Fibroblast of skin of right quadriceps (primary cell): ENCODE measurements around the gene TSPAN11.

Experiments
- DNase-seq: peaks from one replicate; pipeline ENCODE4 v3.0.0-alpha.2; 2013

The TSPAN11 gene

DNA sequence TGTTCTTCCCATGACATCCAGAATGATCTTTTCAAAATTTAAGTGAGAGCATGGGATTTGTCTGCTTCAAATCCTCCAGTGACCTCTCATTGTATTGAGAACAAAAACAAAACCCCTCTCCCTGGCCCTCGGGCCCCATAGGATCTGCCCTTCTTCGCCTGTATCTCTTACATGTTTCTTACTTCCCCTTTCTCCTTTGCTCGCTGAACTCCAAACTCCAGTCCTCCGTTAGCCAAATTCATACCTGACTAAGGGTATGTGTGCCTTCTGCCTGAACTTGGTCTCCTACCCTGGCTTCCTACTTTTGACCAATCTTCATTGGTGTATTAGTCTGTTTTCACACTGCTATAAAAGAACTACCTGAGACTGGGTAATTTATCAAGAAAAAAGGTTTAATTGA is 13.2 kb upstream of the TSPAN11 start:
- DNase-seq: no peak

GRCh38 chr12:30914986-30915591 is 11.5 kb upstream of the TSPAN11 start:
- DNase-seq: no peak

DNA sequence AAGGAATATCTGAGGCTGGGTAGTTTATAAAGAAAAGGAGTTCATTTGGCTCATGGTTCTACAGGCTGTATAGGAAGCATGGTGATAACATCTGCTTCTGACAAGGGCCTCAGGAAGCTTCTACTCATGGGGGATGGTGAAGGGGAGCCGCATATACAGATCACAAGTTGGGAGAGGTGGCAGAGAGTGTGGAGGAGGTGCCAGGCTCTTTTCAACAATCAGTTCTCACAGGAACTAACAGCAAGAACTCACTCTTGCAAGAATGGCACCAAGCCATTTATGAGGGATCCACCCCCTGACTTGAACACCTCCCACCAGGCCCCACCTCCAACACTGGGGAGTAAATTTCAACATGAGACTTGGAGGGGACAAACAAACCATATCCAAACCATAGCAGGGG is 3.5 kb upstream of the TSPAN11 start:
- DNase-seq: no peak

DNA sequence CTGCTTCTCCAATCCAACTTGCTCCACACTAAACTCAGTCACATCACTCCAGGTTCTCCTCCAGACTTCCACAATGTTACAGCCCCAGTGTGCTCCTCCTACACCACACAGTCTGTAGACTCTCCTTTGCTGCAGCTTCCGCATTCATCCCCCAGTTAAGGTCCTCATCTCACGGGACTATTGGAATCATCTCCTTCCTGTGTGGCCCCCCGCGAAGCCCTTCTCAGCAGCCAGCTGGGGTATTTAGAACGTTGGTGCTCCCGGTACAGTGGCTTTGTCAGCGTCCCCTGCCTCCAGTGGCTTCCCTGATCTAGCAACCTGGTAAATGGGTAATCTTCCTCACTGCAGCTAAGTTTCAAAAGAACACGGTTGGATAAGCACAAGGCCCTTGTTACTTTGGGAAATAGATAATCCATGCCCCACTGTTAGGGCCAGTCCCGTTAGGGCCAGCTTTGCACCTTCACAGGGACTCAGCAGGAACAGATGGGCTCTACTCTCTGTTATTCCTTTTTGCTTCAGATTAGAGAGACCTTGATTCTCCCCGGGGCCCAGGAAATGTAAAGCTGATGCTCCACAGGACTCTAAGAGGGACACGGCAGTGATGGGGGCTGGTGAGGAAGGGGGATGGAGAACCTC is 823 bp upstream of the TSPAN11 start:
- DNase-seq: no peak

GRCh38 chr12:30927222-30927611 is 669 bp downstream of the TSPAN11 start:
- DNase-seq: no peak

DNA sequence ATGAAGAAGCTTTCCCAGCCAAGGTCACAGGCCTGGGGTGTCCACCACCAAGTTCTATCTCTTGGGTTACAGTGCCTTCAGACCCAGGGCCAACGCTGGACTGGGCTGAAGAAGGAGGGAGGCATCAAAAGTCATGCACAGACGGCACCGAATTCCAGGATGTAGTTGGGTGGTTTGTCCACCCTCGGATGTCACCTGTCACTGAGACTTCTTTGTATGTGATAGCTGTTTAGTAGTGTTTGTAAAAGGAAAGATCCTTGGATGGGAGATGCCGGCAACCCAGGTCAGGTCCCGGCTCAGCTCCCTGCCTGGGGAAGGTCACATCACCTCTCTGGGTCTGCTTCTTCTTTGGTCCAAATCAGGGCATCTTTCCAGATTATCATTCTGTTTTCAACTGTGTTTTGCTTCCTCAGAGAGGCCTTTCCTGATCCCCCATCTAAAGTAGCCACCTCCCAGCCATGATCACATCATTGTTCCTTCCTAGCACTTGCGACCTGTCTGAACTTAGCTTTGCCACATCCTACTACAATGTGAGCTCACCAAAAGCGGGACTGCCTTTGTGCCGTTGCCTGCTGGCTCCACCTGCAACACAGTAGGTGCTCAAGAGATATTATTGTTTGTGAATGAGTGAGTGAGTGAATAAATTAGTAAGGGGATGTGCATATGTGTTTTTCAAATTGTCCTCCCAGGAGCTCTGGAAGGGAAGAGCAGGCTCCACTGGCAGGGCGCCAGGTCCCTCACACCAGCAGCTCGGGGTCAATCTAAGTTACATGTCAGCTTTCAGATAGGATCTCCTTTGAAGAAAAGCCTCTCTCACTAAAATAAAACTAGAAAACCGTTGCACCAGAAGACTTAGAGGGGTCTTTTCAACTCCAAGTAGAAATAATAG is 2.1 kb downstream of the TSPAN11 start:
- no peak for DNase-seq

GRCh38 chr12:30930238-30930637 is 3.7 kb downstream of the TSPAN11 start:
- DNase-seq: no peak

DNA sequence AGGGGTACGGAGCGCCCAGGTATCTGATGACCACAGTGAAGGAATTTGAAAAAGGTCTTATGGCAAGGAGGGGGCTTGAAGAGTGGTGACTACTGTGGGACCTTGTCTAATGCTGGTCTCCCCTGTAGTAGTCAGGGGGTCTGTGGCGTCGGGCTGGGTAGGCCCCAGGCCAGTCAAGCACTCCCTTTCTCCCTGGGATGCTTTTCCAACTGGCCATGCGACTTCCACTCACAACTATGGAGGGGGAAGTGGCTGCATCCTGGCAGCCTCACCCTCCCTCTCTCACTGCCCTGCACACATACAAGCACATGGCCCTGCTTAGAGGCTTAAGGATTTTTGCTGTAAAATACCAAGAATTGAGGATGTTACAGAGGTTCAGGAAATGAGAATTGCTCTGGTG is 4.1 kb downstream of the TSPAN11 start:
- no peak for DNase-seq

DNA sequence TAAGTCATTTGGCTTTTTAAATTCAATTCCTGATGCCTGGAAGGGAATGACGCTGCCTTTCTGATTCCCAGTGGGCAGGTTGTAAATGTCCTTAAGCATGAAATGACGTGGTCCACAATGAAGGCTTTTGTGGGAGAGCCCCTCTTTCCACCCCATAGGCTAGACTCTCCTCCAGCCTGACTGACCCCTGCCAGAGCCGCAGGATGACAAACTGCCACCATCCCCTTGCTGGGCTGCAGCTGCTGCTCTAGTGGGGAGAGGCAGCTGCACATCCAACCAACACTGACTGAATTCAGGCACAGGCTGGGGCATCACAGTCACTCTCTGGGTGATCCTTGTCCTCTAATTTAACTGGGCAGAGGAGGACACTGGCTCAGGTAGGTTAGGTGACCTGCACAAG is 6.3 kb downstream of the TSPAN11 start:
- DNase-seq: no peak

GRCh38 chr12:30934811-30935210 is 8.3 kb downstream of the TSPAN11 start:
- no peak for DNase-seq

DNA sequence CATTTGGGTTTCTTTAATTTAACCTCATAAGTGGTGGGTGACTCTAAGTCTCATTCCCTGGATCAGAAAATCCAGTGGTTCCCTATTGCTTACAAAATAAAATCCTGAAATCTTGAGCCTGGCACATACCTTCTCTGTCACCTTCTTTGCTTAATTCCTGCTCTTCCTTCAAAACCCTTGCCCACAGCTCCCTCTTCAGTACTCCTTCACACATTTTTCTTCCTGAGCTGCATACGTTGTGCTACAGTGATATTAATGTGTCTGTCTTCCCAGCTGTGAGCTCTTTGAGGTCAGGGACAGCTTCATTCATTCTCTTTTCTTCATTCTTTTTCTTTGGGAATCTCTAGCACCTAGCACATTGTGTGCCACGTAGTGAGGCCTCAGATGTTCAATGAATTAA is 9.5 kb downstream of the TSPAN11 start:
- no peak for DNase-seq

GRCh38 chr12:30939234-30939633 is 12.7 kb downstream of the TSPAN11 start:
- DNase-seq: no peak

DNA sequence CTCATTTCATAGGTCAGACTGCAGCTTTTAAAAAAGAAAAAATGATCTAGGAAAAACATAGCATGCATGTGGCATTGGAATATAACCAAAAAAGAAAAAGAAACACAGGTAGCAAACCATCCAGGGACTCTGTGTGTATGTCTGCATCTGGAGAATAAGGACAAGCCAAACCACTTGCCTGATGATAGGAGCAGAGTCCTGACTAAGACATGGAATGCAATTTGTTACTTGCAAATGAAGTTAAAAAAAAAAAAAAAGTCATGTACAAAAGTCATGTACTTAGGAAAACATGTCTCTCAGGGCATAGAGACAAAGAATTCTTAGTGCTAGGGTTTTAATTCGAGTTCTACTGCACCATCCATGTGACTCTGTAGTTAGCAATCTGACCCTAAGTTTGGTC is 15.9 kb downstream of the TSPAN11 start:
- DNase-seq: no peak

- DNase-seq: no peak
These were observed 16.4 kb downstream of the TSPAN11 start for GRCh38 chr12:30942936-30943335.

- DNase-seq: no peak
These were observed 19.1 kb downstream of the TSPAN11 start for GRCh38 chr12:30945443-30946164.

DNA sequence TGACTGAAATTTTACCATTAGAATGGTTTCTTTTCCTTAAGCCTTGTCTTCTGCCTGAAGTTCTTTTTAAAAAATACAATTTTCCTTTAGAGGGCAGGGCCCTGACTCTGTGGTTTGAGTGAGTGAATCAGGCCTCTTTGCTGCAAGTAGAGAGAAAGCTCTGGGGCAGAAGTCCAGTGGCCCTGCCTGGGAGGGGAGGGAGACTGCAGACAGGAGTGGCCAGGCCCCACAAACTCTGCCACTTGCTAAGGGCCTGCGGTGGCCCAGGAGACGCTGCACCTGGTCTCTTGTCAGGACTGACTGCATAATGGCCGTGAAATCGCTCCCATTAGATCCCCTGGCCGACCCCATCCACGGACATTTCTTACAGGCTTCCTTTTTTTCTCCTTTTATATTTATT is 25.5 kb downstream of the TSPAN11 start:
- DNase-seq: no peak

GRCh38 chr12:30953257-30953656 is 26.7 kb downstream of the TSPAN11 start:
- no peak for DNase-seq

DNA sequence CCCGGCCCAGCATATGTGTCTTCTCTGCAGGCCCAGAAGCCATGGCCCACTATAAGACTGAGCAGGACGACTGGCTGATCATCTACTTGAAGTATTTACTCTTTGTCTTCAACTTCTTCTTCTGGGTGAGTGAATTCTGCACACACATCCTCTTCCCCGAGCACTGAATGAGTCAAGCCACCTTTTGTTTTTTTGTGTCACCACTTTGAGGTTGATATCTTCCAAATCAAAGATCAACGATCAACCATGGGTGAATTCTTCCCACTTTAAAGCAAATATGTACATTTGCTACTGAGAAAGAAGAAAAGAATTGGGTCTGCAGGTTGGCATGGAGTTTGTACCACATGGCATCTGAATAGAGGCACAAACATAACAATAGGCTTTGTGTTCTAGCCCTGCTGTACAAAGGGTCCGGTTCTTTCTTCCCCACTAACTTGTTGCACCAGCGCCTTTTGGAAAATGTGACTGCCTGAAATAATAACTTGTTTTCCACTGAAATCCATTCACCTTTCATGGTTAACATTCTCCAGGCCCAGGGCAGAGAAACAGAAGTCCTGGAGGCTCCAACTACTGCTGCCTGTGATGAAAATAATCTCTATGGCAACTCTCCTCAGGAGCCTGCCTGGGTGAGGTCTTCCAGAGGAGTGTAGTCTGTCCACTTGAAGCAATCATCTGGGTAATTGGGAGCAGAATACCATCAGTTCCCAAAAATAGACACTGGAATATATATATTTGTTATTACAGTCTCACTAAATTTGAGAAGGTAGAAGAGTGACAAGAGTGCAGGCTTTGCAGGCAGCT is 27.6 kb downstream of the TSPAN11 start:
- DNase-seq: no peak

GRCh38 chr12:30955214-30955613 is 28.7 kb downstream of the TSPAN11 start:
- no peak for DNase-seq

DNA sequence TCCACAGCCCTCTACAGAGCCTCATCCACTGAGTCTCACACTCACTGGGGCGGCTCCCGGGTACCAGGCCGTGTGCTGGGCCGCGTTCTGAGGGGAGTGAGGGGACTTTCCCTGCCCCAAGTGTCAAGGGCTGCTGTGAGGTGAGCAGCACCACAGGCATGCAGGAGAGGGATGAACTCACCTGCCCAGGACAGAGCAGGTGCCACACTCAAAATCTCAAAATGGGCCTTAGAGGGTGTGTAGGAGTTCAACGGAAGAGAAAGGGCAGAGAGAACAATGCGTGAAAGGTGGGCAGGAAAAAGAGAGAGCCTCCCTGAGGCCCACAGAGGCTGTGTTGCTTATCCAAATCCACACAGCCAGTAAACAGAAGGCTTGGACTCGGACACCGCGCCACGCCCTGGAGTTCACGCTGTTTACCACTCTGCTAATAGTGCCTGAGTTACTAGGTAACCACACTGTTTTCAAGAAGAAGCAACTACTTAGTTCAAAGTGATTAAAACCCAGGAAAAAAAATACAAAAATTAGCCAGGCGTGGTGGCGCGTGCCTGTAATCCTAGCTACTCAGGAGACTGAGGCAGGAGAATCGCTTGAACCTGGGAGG is 32.7 kb downstream of the TSPAN11 start:
- DNase-seq: no peak

DNA sequence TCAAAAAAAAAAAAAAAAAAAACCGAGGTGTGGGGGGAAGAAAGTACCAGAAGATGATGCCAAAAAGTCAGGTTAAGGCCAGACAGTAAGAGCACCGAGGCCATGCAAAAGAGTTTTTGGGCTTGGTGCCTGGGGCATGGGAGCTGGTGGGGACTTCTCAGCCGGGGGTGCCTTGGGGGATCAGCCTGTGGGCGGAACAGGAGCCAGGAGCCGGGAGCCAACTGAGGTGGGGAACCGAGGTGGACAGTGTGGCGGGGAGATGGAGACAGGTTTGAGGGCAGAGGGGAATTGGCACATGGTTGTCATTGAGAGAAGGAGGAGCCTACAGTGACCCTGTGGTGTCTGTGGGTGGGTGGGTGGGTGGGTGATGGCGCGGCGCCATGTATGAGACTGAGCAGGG is 33.2 kb downstream of the TSPAN11 start:
- no peak for DNase-seq

- no peak for DNase-seq
These were observed 34.5 kb downstream of the TSPAN11 start for GRCh38 chr12:30961030-30961429.
